Kidney epithelial cell (primary cell): ENCODE results near the gene ASXL2. TPM values are rescaled to one million over a fixed set of nuclear protein-coding genes. Genes with fewer than 3 reads are reported as not detected.

Experiments
- DNase-seq: peaks from one replicate; pipeline ENCODE4 v3.0.0-alpha.2; 2010; ENCODE audit warnings: low read depth
- H3K27me3 ChIP-seq: 2 replicates; pipeline ENCODE4 v1.6.0; 2011; ENCODE audit warnings: low read length; ENCODE audit not compliant: control insufficient read depth, insufficient read depth
- H3K36me3 ChIP-seq: 2 replicates; pipeline ENCODE4 v1.5.1; 2011; ENCODE audit warnings: low read length; ENCODE audit not compliant: control insufficient read depth, insufficient read depth
- H3K4me3 ChIP-seq: 2 replicates; pipeline ENCODE4 v1.5.1; 2011; ENCODE audit warnings: low read depth, mild to moderate bottlenecking, control low read depth, low read length
- total RNA-seq: library from RNA; depleted of rRNA; stranded (reverse); fragments of >200 nt; gene quantifications from 2 replicates; pipeline ENCODE4 v1.2.3, GENCODE V29; 2015
- TF ChIP-seq, protein P1 (sequence below): IDR thresholded peaks from 2 replicates; pipeline ENCODE4 v1.5.1; 2011; ENCODE audit warnings: mild to moderate bottlenecking, moderate library complexity, low read length, control low read depth, inconsistent platforms; ENCODE audit not compliant: insufficient read depth, poor library complexity, severe bottlenecking

The ASXL2 gene
- total RNA-seq, 1 donor from 2014 or later: 18.6 TPM

DNA sequence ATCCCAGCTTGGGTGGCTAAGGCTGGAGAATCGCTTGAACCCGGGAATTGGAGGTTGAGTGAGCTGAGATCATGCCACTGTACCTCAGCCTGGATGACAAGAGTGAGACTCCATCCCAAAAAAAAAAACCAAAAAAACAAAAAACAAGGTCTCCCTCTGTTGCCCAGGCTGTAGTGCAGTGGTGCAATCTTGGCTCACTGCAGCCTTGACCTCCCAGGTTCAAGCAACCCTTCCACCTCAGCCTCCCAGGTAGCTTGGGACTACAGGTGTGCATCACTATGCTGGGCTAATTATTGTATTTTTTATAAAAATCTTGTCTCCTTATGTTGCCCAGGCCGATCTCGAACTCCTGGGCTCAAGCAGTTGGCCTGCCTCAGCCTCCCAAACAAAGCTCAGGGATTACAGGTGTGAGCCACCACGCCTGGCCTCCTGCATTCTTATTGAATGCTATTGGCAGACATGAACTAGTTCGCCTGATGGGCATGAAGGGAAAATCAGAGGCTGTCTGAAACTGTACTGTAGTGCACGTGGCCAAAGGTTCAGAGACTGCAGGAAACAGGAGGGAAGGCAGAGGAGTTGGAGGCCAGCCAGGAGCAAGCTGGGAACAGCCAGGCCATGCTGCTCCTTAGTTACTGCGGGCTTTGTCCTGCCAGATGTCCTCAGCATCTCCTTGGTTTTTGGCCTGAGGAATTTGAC, 16.0 kb upstream of the ASXL2 start:
- DNase-seq: no peak
- TF ChIP-seq, protein P1, sequence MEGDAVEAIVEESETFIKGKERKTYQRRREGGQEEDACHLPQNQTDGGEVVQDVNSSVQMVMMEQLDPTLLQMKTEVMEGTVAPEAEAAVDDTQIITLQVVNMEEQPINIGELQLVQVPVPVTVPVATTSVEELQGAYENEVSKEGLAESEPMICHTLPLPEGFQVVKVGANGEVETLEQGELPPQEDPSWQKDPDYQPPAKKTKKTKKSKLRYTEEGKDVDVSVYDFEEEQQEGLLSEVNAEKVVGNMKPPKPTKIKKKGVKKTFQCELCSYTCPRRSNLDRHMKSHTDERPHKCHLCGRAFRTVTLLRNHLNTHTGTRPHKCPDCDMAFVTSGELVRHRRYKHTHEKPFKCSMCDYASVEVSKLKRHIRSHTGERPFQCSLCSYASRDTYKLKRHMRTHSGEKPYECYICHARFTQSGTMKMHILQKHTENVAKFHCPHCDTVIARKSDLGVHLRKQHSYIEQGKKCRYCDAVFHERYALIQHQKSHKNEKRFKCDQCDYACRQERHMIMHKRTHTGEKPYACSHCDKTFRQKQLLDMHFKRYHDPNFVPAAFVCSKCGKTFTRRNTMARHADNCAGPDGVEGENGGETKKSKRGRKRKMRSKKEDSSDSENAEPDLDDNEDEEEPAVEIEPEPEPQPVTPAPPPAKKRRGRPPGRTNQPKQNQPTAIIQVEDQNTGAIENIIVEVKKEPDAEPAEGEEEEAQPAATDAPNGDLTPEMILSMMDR: no peak
- no peaks in the 10 kb centered on the region for H3K36me3 ChIP-seq
- H3K4me3 ChIP-seq: no peak overlapping the region
- H3K27me3 ChIP-seq: no peaks in the 10 kb centered on the region

DNA sequence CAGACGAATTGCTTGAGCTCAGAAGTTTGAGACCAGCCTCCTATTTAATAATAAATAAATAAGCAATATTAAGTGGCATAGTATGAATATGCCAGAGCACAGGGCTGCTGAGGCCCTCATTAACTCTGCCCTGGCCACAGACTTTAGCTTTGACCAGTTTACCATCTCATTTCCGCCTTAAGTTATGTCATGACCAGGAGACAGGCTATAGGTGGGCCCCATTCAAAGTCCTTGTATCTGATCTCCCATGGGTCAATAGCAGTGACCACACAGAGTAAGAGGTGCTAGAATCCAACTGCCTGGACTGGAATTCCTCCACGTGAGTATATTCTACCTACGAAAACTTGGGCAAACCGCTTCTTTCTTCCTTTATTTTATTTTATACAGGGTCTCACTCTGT, 13.4 kb upstream of the ASXL2 start:
- no peaks in the 10 kb centered on the region for H3K27me3 ChIP-seq
- H3K4me3 ChIP-seq: no peak overlapping the region
- TF ChIP-seq, protein P1: no peak

DNA sequence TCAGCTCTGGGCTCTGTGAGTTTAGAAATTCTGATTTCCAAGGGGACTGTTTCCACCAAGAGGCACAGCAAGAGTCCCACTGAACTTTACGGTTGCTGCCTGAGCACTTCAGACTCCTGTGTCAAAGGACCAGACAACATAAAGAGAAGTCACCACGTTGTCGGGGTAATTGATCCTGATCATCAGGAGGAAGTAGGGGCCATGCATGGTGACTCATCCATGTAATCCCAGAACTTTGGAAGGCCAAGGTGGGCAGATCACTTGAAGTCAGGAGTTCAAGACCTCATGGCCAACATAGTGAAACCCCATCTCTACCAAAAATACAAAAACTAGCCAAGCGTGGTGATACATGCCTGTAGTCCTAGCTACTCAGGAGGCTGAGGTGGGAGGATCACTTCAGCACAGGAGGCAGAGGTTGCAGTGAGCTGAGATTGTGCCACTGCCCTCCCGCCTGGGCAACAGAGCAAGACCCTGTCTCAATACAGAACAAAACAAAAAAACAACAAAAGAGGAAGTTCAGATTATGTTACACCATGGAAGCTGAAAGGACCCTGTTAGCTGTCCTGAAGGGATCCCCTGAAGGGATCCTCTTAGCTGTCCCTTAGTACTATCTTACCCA, 9.4 kb upstream of the ASXL2 start:
- TF ChIP-seq, protein P1: no peak
- DNase-seq: no peak
- Histone ChIP-seq H3K4me3 (no peak overlapping the region), H3K27me3 (no peaks in the 10 kb centered on the region), H3K36me3 (no peaks in the 10 kb centered on the region)

More for the DNA sequence above, 13.4 kb upstream of the ASXL2 start:
- no peaks in the 10 kb centered on the region for H3K36me3 ChIP-seq
- DNase-seq: no peak

DNA sequence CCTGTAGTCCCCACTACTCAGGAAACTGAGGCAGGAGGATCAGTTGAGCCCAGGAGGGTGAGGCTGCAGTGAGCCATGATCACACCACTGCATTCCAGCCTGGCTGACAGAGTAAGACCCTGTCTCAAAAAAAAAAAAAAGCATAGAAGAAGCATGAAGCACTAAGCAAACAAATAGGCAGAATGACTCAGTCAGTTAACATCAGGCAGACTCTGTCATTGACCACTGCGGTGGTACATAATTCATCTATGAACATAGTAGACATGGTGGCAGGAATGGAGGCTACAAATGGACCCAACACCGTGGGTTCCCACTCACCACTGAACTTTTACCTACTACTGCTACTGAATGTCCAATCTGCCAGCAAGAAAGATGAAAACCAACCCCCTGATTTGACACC, 7.6 kb upstream of the ASXL2 start:
- DNase-seq: peak; percentile 70
- Histone ChIP-seq H3K27me3 (no peaks in the 10 kb centered on the region), H3K4me3 (no peak overlapping the region), H3K36me3 (no peaks in the 10 kb centered on the region)
- TF ChIP-seq, protein P1: no peak

DNA sequence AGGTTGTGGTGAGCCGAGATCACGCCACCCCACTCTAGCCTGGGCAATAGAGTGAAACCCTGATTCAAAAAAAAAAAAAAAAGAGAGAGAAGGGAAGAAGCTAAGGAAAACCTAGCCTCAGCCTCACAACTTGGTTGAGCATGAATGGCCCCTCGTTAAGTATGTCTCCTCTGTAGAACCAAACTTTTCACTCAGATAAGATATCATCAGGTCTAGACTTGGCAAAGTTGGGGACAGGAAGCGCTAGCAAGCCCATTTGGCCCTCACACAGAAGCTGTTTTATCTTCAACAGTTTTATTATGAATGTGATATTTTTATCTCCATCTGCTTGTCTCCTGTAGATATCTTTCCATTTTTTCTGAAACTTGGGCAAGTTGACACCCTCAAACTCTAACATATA, 3.5 kb upstream of the ASXL2 start:
- no peak for DNase-seq
- TF ChIP-seq, protein P1: no peak
- Histone ChIP-seq H3K36me3 (no peaks in the 10 kb centered on the region), H3K27me3 (no peaks in the 10 kb centered on the region), H3K4me3 (no peak overlapping the region)
